T-helper 2 cell treated with Interferon-gamma antibody and Interleukin-4, amounts not matched to agents 5 μg/mL and 100 μg/mL, for 36 hours (primary cell): ENCODE data around the gene XPO6.

Experiments used
- DNase-seq: peaks from one replicate; pipeline ENCODE4 v3.0.0; 2021; ENCODE audit warnings: low spot score
- H3K27ac Mint-ChIP-seq: one replicate; pipeline ENCODE4 v1.8.0; 2021; ENCODE audit warnings: mild to moderate bottlenecking, mixed read lengths
- H3K27me3 Mint-ChIP-seq: one replicate; pipeline ENCODE4 v1.8.0; 2021; ENCODE audit warnings: low read depth, mixed read lengths
- H3K36me3 Mint-ChIP-seq: one replicate; pipeline ENCODE4 v1.8.0; 2021; ENCODE audit warnings: low read depth, mixed read lengths
- H3K4me1 Mint-ChIP-seq: one replicate; pipeline ENCODE4 v1.8.0; 2021; ENCODE audit warnings: low read depth, mixed read lengths
- H3K4me3 Mint-ChIP-seq: one replicate; pipeline ENCODE4 v1.8.0; 2022; ENCODE audit warnings: mild to moderate bottlenecking, moderate library complexity, mixed read lengths
- H3K9me3 Mint-ChIP-seq: one replicate; pipeline ENCODE4 v1.8.0; 2021; ENCODE audit warnings: mixed read lengths

XPO6 gene

DNA sequence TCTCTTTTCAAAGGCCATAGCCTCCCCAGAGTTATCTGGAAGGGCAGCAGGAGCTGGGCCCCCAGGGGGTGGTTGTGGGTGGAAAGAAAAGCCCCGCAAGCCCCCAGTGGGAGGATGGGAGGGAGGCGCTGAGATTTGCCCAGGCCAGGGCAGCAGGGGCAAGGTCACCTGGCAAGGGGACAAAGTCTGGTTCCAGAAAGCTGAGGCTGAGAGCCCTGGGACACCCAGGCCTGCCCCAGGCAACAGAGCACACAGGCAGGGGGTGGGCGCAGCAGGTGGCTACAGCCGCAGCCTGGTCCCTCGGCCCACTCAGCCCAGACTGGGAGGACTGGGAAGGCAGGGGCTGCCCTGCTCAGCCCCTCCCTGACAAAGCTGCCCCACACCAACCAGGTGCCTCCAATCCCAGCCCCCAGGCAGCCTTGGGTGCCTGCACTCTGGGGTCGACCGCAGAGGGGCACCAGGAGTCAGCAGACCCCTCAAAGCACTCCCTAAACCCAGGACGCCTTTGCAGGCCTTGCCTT is 124.6 kb downstream of the XPO6 start:
- DNase-seq: no peak
- Mint-ChIP-seq H3K9me3 (no peaks in the 10 kb centered on the region), H3K4me1 (no peaks in the 10 kb centered on the region), H3K4me3 (no peak overlapping the region), H3K27ac (no peak overlapping the region), H3K36me3 (peaks cover 2% of the 10 kb centered on the region), H3K27me3 (no peaks in the 10 kb centered on the region)

GRCh38 chr16:28086186-28087139 is 125.3 kb downstream of the XPO6 start:
- no peak for DNase-seq
- Mint-ChIP-seq H3K4me1 (no peaks in the 10 kb centered on the region), H3K9me3 (no peaks in the 10 kb centered on the region), H3K36me3 (peaks cover 2% of the 10 kb centered on the region), H3K27ac (no peak overlapping the region), H3K27me3 (no peaks in the 10 kb centered on the region), H3K4me3 (no peak overlapping the region)

- no peak for DNase-seq
- Mint-ChIP-seq H3K4me1 (no peaks in the 10 kb centered on the region), H3K36me3 (peaks cover 2% of the 10 kb centered on the region), H3K4me3 (no peak overlapping the region), H3K9me3 (no peaks in the 10 kb centered on the region), H3K27me3 (no peaks in the 10 kb centered on the region), H3K27ac (no peak overlapping the region)
Measured at GRCh38 chr16:28085389-28086171, 126.2 kb downstream of the XPO6 start.

DNA sequence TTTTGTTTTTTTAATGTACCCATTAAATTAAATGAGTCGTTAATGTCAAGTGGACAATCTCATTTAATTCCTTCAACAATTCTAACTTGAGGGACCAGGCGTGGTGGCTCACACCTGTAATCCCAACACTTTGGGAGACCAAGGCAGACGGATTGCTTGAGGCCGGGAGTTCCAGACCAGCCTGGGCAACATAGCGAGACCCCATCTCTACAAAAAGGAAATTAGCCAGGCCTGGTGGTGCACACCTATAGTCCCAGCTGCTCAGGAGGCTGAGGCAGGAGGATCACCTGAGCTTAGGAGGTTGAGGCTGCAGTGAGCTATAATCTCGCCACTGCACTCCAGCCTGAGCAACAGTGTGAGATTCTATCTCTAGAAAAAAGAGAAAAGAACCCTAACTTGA is 127.6 kb downstream of the XPO6 start:
- Mint-ChIP-seq H3K27me3 (no peaks in the 10 kb centered on the region), H3K36me3 (no peaks in the 10 kb centered on the region), H3K9me3 (no peaks in the 10 kb centered on the region), H3K27ac (no peak overlapping the region), H3K4me3 (no peak overlapping the region), H3K4me1 (no peaks in the 10 kb centered on the region)
- DNase-seq: no peak

- H3K36me3 Mint-ChIP-seq: no peaks in the 10 kb centered on the region
- H3K4me3 Mint-ChIP-seq: no peak overlapping the region
- H3K27ac Mint-ChIP-seq: no peak overlapping the region
- DNase-seq: no peak
- no peaks in the 10 kb centered on the region for H3K9me3 Mint-ChIP-seq
- H3K27me3 Mint-ChIP-seq: no peaks in the 10 kb centered on the region
- H3K4me1 Mint-ChIP-seq: no peaks in the 10 kb centered on the region
Measured at GRCh38 chr16:28082624-28083023, 129.1 kb downstream of the XPO6 start.

DNA sequence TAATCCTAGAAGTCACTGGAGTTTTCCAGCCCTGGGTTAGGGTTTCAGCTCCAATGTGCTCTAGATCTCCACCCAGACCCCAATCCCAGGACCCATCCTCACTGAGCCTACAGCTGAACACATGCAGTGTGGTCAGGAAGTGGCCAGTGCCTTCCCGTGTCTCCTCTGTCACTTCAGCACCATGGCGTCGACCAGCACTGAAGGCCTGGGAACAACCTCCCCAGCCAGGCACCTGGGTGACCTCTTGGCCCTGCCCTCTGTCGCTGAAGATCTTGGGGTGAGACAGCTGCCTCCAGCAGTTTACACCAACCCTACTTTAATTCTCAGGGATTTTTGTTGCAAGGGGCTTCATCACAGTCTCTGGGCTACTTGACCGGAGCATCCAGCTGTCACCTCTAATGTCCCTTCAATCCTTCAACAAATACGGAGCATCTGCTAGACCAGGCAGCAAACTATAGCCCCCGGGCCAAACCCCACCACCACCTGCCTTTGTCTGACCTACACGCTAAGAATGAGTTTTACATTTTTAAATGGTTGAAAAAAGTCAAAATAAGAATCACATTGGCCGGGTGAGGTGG is 130.3 kb downstream of the XPO6 start:
- Mint-ChIP-seq H3K27ac (no peak overlapping the region), H3K27me3 (no peaks in the 10 kb centered on the region), H3K4me1 (no peaks in the 10 kb centered on the region), H3K4me3 (no peak overlapping the region), H3K9me3 (no peaks in the 10 kb centered on the region), H3K36me3 (no peaks in the 10 kb centered on the region)
- DNase-seq: no peak

GRCh38 chr16:28078261-28078660 is 133.5 kb downstream of the XPO6 start:
- Mint-ChIP-seq H3K27me3 (no peaks in the 10 kb centered on the region), H3K4me1 (no peaks in the 10 kb centered on the region), H3K27ac (no peak overlapping the region), H3K36me3 (no peaks in the 10 kb centered on the region), H3K9me3 (no peaks in the 10 kb centered on the region), H3K4me3 (no peak overlapping the region)
- no peak for DNase-seq

GRCh38 chr16:28073836-28074235 is 137.9 kb downstream of the XPO6 start:
- no peak for DNase-seq
- Mint-ChIP-seq H3K4me3 (no peak overlapping the region), H3K27me3 (no peaks in the 10 kb centered on the region), H3K36me3 (no peaks in the 10 kb centered on the region), H3K9me3 (no peaks in the 10 kb centered on the region), H3K27ac (no peak overlapping the region), H3K4me1 (no peaks in the 10 kb centered on the region)

DNA sequence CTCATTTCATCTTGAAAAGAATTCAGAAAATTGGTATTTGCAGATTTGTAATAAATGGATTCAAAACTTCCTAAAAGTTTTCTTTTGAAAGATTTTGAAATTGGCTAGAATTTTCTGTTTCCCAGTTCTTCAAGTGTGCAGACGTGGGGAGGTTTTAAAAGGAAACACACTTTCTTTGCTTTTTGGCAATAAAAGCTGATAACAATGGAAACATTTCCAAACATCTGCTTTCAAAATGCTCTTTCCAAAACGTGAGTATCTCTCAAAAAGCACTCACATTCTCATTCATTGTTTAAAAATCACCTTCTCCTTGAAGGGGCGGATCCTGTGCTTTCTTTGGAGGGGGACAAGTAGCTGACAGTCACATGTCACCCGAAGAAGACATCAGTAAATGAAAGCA is 139.7 kb downstream of the XPO6 start:
- H3K36me3 Mint-ChIP-seq: no peaks in the 10 kb centered on the region
- no peak overlapping the region for H3K4me3 Mint-ChIP-seq
- no peak for DNase-seq
- H3K27me3 Mint-ChIP-seq: peaks cover 4% of the 10 kb centered on the region
- H3K27ac Mint-ChIP-seq: no peak overlapping the region
- H3K4me1 Mint-ChIP-seq: no peaks in the 10 kb centered on the region
- H3K9me3 Mint-ChIP-seq: no peaks in the 10 kb centered on the region

DNA sequence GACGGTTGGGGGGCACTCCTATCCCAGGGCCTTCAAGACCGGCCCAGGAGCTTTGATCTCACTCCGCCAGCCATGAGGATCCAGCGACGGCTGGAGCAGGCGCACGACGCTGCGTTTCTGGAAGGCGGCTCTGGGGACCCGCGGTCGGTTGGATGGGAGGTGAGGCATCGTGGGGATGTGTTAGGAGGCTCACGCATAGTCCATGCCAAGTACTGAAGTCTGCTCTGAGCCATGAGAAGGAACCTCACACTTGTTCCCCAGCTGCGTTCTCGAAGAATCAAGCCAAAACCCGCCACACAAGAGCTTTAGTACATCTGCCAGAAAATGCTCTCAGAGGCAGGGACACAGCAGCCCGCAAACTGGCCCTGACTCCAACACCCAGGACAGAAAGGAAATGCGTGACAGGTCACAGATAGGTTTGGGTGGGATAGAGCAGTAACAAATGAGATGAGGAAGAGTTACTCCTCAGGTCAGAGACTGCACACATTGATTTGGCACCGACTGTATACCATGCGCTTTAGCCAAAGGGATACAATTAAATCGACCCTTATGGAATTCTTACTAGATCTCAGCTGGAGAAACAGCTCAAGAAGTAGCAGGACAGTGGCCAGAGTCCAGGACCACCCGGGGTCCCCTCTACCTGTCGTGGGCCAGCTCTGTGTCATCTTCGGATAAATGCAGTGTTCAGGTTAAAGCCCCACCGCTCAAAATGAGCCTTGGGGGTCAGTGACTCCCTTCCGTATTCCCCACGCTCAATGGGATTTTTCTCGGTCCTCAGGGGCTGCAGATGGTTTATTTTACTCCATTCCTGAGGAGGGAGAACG is 141.6 kb downstream of the XPO6 start:
- Mint-ChIP-seq H3K27me3 (peaks cover 11% of the 10 kb centered on the region), H3K4me1 (no peaks in the 10 kb centered on the region), H3K27ac (no peak overlapping the region), H3K9me3 (no peaks in the 10 kb centered on the region), H3K4me3 (no peak overlapping the region), H3K36me3 (no peaks in the 10 kb centered on the region)
- DNase-seq: no peak

DNA sequence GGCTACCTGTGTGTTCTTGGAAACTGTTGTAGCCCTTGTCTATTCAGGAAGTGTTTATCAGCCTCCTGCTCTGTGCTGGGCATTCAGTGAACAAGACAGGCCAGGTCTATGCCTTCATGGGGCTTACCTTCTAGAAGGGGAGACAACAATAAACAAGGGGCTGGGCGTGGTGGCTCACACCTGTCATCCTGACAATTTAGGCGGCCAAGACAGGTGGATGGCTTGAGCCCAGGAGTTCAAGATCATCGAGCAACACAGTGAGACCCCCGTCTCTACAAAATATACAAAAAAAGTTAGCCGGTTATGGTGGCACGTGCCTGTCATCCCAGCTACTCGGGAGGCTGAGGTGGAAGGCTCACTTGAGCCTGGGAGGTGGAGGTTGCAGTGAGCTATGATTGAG is 142.8 kb downstream of the XPO6 start:
- no peaks in the 10 kb centered on the region for H3K4me1 Mint-ChIP-seq
- H3K4me3 Mint-ChIP-seq: no peak overlapping the region
- H3K27ac Mint-ChIP-seq: no peak overlapping the region
- DNase-seq: no peak
- H3K27me3 Mint-ChIP-seq: peaks cover 23% of the 10 kb centered on the region
- H3K36me3 Mint-ChIP-seq: no peaks in the 10 kb centered on the region
- H3K9me3 Mint-ChIP-seq: no peaks in the 10 kb centered on the region

GRCh38 chr16:28067604-28068379 is 144.0 kb downstream of the XPO6 start:
- no peak for DNase-seq
- peaks cover 24% of the 10 kb centered on the region for H3K27me3 Mint-ChIP-seq
- no peaks in the 10 kb centered on the region for H3K36me3 Mint-ChIP-seq
- no peak overlapping the region for H3K27ac Mint-ChIP-seq
- no peak overlapping the region for H3K4me3 Mint-ChIP-seq
- H3K9me3 Mint-ChIP-seq: no peaks in the 10 kb centered on the region
- no peaks in the 10 kb centered on the region for H3K4me1 Mint-ChIP-seq
